NCI-H345 (cell line): ENCODE measurements around the gene ARHGEF7.

Experiments used
- DNase-seq: peaks from one replicate; lab custom pipeline; 2025; lab: John Stamatoyannopoulos, UW

The ARHGEF7 gene

DNA sequence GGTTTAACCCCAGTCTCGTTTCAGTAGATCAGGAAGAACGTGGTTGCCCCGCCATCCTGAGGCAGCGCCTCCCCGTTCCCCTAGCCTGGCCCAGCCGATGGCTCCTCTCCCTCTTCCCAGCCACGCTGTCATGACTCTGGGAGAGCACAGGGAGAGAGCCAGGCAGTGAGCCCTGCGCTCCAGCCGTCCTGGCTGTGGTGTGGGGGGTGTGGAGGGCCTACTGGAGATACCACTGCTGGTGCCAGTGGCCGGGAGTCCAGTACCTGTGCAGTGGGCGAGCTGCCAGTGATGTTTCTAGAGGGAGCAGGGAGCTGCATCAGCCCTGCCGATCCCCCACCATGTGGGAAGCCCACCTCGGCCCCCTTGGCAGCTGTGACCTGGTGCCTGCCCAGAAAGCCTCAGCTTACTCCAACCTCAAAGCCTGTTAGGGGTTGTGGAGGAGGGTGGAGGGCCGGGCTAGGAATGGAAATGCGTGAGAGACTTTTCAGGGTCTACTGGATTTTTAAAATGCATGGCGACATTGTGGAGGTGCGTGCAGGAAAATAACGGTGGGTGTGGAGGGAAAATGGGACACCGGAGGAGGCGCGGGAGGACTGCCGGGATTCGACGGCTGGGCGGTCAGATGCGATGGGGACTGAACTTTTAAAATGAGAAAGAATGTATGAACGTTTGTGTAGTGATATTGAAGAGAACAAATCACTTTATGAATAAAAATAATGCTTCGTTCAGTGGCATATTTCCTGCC lies 210.2 kb downstream of the ARHGEF7 start:
- DNase-seq, result no peak

DNA sequence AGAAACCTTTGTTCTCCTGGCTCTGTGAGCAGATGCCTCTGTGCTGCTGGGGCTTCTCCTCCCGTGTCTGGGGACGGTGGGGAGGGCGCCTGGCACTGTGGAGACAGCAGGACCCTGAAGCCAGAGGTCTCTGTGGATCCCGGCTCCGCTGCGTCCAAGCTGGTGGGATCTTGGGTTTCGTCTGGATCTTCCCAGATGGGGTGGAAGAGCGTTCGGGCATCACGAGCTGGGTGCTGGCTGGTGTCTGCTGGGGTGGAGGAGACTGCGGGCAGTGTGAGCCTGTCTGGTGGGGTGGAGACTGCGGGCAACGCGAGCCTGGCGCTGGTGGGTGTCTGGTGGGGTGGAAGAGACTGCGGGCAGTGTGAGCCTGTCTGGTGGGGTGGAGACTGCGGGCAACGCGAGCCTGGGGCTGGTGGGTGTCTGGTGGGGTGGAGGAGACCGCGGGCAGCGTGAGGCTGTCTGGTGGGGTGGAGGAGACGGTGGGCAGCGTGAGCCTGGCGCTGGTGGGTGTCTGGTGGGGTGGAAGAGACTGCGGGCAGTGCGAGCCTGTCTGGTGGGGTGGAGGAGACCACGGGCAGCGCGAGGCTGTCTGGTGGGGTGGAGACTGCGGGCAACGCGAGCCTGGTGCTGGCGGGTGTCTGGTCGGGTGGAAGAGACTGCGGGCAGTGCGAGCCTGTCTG lies 211.0 kb downstream of the ARHGEF7 start:
- no peak for DNase-seq

DNA sequence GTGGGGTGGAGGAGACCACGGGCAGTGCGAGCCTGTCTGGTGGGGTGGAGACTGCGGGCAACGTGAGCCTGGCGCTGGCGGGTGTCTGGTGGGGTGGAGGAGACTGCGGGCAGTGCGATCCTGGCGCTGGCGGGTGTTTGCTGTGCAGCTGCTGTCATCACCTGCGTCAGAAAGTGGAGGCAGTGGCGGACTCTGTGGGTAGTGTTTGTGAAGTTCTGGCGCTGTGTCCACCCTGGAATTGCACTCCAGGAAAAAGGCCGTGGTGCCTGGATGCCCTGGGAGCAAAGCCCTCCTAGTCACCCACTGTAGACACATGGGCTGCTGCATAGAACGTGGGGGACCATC lies 211.5 kb downstream of the ARHGEF7 start:
- DNase-seq, result no peak

DNA sequence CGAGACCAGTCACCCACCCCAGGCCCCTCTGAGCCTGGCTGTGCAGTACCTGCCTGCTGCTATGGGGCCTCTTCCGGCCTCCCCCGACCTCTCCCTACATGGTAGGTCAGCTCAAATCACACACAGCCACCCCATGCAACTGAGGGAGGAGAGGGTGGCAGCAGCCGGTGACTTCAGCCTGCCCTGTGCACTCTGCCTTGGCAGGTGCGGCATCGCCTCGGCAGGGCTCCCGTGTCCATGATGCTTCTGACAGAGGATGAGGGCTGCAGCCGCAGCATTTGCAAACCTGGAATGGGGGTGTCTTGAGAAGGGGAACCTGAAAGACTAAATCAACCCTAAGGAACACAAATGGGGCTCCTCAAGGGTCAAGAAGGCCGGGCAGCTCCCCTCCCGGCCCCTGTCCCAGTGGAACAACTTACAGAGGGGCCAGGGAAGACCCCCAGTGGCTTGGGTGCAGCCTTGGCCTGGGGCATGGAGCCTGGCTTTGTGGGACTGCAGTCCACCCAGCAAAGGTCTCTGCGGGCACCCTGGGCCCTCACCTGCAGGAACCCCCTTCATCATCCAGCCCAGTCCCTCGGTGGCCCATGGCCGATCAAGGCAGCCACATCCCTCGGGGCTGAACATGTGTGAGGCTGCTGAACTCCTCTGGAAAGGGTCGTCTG lies 212.0 kb downstream of the ARHGEF7 start:
- no peak for DNase-seq

DNA sequence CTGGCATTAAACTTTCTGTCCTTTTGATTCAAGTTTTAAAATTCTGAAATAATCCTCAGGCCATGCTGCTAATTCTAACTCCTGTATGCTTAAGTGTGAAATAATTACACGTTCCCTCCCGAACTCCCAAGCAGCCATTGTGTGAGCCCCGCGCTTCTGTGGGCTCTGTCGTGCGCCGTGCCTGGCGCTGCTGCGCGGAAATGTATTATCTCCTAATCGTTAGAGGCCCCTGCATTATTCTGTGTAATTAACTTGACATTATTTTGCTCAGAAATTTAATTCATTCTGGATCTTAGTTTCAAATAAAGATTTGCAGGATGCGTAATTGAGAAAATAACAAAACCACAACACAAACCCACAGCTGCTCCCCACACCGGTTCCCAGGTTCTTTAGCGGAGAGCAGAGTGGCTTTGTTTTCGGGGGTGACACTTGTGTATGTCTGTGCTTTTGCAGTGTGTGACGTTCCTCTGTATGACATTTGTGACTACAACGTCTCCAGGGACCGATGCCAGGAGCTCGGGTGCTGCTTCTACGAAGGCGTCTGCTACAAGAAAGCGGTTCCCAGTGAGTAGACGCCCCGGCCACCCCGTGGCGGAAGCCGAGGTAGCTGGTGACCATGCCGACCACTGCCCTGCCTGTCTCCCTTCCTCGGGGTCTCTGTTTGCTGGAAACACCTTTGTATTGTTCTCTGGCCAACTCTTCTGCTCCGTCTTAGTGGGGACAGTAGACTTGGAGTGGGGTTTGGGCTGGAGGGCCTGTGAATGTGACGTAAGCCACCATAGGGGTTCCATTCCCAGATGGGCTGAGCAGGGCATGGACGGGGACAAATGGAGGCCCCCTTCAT lies 212.8 kb downstream of the ARHGEF7 start:
- no peak for DNase-seq

DNA sequence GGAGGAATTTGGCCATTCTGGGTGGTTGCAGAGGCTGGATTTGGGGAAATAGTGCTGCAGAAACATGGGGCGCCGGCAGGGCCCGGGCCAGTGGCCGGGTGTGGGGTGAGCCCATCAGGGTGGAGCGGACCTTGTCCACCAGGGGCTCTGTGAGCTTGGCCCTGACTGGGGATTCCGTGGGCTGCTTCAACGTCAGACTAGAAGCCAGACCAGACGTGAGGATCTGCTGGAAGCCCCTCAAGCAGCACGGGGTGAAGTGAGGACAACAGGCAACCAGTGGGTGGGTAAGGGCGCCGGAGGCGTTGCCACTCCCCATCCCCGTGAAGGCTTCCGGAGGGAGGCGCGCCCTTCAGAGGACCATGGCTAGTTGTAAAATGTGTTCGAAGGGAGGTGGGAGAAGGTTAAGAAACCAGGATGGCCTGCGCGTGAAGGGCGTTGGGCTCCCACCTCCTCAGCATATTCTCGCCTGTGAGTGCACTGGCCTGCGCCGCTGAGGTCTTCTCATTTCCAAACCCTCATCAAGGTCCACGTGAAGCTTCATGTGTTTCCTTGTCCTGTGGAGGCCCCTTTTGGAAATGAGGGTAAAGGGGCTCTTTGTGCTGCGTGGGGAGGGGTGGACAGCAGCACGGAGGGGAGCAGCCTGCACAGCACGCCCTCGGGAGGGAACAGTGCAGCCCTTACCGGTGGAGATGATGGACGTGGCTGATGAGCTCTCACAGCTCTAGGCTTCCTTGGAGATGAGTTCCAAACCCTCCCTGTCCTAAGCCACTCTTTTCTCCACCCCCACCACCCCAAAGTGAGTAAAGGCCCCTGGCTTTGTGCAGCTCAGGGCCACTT lies 213.7 kb downstream of the ARHGEF7 start:
- no peak for DNase-seq

DNA sequence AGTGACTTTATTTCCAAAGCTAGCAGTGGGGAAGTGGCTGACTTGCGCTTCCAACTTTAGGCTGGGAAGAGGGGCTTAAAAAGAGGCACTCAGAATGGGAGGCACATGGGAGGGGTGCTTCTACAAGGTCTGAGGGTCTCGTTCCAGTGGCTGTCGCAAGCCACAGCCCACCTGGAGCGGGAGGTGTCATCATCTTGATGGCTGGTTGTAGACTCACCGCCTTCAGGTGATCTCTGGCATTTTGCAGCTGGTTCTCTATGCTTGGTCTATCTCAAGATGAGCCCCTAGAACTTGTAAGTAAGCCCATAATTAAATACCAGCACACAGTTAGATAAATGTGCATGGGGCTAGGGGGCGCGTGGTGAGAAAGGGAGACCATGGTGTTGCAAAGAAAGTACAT lies 214.5 kb downstream of the ARHGEF7 start:
- no peak for DNase-seq

DNA sequence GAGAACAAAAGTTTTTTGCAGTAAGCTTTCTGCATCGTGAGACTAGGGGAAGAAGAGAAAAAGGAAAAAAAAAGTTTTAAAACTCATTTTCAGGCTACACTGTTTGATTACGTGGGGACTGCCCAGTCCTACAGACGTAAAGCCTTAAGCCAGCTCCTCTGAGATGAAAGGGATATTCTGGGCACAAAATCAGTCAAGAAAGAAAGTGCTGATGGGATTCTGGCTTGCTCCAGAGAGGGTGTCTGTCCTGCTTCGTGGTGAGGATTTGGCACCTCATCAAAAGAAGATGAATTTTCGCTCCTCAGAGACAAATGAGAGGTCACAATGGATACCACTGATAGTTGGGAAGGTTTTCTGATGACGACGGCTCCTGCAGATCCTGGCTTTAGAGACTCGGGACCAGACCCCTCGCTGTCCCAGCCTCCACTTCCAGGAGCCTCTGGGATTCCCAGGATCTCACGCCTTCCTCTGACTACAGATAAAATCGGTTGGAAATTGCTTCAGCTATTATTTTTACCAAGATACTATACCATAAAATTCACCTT lies 215.0 kb downstream of the ARHGEF7 start:
- no peak for DNase-seq

DNA sequence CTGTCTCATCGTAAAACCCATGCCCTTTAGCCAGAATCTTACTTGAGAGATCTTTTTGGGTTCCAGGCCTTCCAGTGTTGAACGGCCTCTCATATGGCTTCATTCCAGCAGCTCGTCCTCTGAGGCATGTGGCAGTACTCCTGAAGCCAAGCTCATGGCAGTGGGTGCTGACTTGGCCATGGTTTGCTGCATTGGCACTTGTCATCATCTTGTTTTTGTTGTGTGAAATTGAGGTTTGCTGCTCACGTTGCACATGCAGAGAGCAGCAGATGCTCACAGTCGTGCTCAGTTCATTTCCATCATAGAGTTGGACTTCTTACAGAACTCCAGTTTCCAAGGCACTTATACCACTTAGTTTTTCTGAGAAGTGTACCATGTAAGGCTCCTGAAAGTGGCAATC lies 220.2 kb downstream of the ARHGEF7 start:
- no peak for DNase-seq

DNA sequence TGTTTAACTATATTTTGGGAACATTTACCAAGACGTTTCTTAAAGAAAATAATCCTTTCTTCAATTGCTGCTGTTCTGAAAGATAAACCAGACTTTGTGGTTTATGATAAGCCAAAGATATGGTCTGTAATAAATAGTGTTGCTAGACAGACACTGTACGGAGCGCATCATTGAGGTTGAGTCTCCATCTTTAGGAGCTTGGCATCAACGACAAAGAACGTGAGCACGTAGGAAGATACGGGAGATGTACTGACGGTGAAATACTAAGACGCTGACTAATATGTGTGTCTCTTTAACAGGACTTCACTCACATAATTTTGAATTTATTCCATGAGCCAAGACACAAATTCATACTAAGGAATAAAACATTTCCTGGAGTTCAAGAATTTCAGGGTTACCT lies 221.6 kb downstream of the ARHGEF7 start:
- no peak for DNase-seq

DNA sequence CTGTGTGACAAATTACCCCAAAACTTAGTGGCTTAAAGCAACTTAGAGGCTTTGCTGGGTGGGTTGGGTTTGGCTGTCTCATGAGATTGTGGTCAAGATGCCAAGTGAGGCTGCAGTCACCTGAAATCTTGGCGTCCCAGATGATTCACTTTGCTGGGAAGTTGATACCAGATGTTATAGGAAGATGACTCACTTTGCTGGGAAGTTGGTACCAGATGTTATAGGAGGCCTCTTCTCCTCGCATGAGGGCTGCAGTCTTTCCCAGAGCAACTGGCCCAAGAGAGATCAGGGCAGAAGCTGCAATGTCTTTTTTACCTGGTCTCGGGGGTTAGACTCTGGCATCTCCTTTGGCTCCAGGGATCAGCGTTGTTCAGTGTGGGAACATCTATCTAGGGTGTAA lies 222.1 kb downstream of the ARHGEF7 start:
- DNase-seq, result no peak

DNA sequence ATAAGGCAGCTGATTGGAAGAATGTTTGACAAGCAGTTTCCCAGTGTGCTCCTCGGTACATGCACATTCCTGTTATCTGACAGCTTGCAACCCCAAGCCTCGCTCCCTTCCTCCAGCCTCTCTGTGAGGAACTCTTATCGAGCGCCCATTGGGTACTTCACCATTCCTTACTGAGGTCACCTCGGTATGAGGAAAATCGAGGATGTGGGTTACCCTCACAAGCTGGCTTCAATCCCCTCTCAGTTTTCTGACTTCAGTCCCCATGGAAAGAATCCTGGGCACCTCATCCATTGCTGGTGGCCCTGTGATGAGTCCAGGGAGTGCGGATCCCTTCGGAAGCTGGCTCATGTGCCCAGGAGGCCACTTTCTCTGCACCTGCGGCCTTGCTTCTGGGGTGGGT lies 222.6 kb downstream of the ARHGEF7 start:
- DNase-seq, result no peak

DNA sequence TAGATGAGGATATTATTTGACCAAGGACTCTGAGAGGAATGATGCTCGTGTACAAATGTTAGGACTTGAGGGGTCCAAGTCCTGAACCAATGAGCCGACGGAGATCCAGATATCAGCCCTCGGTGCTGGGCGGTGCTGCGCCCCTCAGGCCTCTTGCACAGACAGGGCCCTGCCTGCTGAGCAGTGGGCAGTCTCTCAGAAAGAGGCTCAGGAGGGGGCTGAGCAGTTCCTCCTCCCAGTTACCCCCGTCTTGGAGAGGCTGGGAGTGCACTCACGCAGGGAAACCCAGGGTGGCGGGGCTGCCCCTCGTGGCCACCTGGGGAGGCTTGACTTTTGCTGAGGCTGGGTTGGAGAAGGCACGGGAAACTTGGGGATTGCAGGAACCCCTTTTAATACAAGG lies 223.7 kb downstream of the ARHGEF7 start:
- DNase-seq, result no peak

DNA sequence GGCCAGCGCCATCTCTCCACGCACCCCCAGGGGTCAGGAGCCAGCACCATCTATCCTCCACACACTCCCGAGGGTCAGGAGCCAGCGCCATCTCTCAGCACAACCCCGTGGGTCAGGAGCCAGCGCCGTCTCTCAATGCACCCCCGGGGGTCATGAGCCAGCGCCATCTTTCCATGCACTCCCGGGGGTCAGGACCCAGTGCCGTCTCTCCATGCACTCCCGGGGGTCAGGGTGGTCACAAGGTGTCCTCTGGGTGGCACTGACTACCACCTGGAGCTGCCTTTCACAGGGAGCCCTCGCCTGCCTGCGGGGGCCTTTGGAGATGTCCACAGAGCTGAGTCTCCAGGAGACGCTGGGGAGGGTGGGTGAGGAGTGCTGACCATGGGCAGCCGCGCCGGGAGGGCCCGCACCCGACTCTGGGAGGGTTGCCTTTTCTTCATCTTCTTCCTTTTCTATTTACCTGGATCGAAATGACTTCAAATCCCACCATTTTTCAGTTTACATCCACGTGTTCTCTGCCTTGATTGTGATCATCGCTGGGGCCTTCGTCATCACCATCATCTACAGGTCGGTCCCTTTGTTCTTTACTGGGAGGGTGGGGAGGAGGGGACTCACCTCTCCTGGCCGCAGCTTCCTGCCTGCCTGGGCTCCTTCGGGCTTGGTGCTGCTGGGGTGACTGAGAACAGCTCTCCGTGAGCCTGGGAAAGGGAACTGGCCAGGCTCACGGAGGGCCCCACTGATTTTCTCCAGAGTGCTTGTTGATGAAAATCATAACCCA lies 224.4 kb downstream of the ARHGEF7 start:
- no peak for DNase-seq

DNA sequence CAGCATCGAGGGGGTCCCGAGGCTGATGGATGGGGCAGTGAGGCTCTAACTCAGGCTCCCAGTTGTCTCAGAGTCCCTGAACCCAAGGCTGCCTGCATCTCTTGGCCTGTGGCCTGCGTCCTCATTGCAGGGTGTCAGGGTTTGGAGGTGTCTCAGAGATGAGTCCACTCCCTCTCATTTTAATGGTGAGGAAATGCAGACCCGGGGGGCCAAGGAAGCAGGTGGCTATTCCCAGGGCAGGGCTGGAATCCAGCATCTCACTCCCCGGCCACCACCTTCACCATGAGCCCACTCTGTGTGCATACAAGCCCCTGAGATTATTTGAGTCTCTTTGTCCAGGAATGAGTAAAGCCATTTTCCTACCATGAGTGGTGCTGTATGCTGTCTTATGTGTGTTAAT lies 226.8 kb downstream of the ARHGEF7 start:
- no peak for DNase-seq

DNA sequence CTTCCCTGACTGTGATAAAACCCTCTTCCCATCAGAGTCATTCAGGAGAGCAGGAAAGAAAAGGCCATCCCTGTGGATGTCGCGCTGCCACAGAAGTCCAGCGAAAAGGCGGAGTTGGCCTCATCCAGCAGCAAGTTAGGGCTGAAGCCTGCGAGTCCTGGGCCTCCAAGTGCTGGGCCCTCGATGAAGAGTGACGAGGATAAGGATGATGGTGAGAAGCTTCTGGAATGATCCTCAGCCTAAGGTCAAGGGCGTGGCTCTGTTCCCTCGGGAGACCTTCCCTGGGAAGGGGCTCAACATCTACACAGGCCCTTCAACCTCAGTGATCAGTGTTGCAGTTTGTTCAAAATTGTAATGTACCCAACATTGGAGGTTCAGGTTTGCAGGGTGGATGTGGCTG lies 227.6 kb downstream of the ARHGEF7 start:
- DNase-seq, result no peak

DNA sequence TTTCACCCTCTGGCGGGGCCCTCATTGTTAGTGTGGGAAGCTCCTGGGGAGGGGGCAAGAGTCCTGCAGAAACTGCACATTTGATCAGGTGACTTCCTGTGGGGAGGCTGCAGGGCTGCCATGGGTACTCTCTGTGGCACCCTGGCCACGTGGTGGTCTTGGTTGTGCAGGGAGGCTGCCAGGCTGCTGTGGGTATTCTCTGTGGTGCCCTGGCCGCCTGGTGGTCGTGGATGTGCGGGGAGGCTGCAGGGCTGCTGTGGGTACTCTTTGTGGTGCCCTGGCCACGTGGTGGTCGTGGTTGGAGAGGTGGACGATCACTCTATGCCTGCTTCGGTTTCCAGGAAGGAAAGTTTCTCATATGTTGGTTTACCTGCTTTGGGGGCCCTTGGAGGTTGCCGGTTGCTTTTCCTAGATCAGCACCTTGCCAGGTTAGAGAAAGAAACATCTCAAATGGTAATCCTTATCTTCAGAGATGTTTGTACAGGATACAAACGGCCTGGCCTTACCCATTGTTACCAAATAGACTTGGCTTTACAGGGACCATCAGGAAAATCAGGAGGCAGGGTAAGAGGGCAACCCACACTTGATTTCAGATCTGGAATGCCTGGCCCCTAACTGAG lies 228.2 kb downstream of the ARHGEF7 start:
- no peak for DNase-seq

DNA sequence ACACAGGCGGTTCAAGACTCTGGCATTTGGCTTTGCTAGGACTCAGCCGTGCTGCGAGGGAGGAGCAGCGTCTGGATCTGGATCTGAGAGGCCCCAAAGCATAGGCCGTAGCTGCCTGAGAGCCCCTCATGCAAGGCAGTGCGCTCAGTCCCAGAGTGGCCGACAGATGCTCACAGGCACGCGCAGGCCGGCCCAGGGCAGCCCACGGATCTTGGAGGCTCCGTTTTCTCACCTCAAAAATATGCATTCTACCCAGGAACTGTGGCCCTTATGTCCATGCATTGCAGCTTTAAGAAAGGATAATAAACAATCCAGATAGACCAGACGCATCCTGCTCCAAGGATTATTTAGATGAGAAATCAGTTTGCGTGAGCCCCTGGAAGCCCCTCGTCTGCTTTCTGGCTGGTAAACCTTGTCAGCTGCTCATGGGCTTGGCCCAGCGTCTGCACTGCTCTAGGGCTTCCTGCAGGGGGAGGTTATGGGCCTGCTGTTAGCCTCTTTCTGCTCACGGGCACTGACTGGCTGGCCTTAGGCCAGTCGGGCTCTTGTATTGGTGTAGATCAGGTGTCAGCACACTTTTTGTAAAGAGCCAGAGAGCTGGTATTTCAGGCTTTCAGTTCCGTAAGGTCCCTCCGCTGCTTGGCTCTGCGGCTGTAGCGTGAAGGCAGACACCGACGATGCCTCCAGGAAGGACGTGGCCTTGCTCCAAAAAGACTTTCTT lies 229.5 kb downstream of the ARHGEF7 start:
- peak; percentile 57 for DNase-seq

DNA sequence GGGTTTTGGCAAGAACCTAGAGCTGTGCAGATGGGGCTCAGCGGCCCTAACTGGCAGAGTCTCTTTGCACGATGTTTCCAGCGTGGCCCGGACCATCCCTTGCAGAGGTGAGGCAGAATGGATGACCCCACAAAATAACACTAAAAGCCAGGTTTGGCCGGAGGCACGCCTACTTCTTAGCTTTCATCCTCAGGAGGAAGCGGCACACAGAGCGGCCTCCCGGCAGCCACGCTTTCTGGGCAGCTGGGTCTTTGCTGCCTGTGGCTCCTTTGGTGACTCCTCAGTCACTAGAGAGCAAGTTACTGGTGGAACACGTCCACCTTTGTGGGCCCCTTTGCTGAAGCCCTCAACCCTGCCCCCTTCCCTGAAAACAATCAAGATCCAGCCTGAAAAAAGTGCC lies 230.6 kb downstream of the ARHGEF7 start:
- DNase-seq, result no peak
